MM.1S (cell line): ENCODE data around the gene ELP2.

Experiments used
- DNase-seq: peaks from one replicate; pipeline ENCODE4 v3.0.0-alpha.2; 2015
- H2AFZ ChIP-seq: fragments of 300-600 bp; sonication (generic); 2 replicates; pipeline ENCODE4 v1.6.0; 2016; ENCODE audit warnings: antibody characterized with exemption, low read length
- H3F3A ChIP-seq: fragments of 300-600 bp; sonication (generic); 2 replicates; pipeline ENCODE4 v1.6.1; 2016; ENCODE audit warnings: mild to moderate bottlenecking, antibody characterized with exemption, low read length, moderate library complexity, mixed read lengths; ENCODE audit not compliant: insufficient read depth
- H3K27ac ChIP-seq: fragments of 300-600 bp; sonication (generic); 2 replicates; pipeline ENCODE4 v1.5.1; 2016; ENCODE audit warnings: mild to moderate bottlenecking, low read length
- H3K27me3 ChIP-seq: fragments of 300-600 bp; sonication (generic); replicated peaks from 2 replicates; pipeline ENCODE4 v1.6.0; 2016; ENCODE audit warnings: low read length; ENCODE audit not compliant: insufficient read depth
- H3K36me3 ChIP-seq: fragments of 300-600 bp; sonication (generic); replicated peaks from 2 replicates; pipeline ENCODE4 v1.6.1; 2016; ENCODE audit warnings: mild to moderate bottlenecking, low read length, mixed read lengths; ENCODE audit not compliant: insufficient read depth
- H3K4me1 ChIP-seq: fragments of 300-600 bp; sonication (generic); 2 replicates; pipeline ENCODE4 v1.6.1; 2016; ENCODE audit warnings: low read length, mixed read lengths
- H3K4me2 ChIP-seq: fragments of 300-600 bp; sonication (generic); 2 replicates; pipeline ENCODE4 v1.6.0; 2016; ENCODE audit warnings: low read depth, low read length
- H3K4me3 ChIP-seq: fragments of 300-600 bp; sonication (generic); 2 replicates; pipeline ENCODE4 v1.5.1; 2016; ENCODE audit warnings: low read length, mixed read lengths
- H3K79me2 ChIP-seq: fragments of 300-600 bp; sonication (generic); 2 replicates; pipeline ENCODE4 v1.6.1; 2016; ENCODE audit warnings: mixed run types, low read length, mixed read lengths
- H3K9ac ChIP-seq: fragments of 300-600 bp; sonication (generic); 2 replicates; pipeline ENCODE4 v1.6.1; 2016; ENCODE audit warnings: low read length, mixed read lengths
- H3K9me2 ChIP-seq: fragments of 300-600 bp; sonication (generic); replicated peaks from 2 replicates; pipeline ENCODE4 v1.6.1; 2016; ENCODE audit warnings: mild to moderate bottlenecking, low read length, mixed read lengths; ENCODE audit not compliant: insufficient read depth
- H3K9me3 ChIP-seq: fragments of 300-600 bp; sonication (generic); replicated peaks from 2 replicates; pipeline ENCODE4 v1.6.1; 2016; ENCODE audit warnings: mild to moderate bottlenecking, low read length, mixed read lengths; ENCODE audit not compliant: insufficient read depth
- H4K20me1 ChIP-seq: fragments of 300-600 bp; sonication (generic); 2 replicates; pipeline ENCODE4 v1.6.1; 2016; ENCODE audit warnings: mild to moderate bottlenecking, low read length, moderate library complexity, mixed read lengths; ENCODE audit not compliant: insufficient read depth
- EZH2 ChIP-seq: fragments of 300-600 bp; sonication (generic); optimal IDR thresholded peaks from 2 replicates; pipeline ENCODE3; 2017; ENCODE audit warnings: low read depth, mild to moderate bottlenecking, antibody characterized with exemption, low read length, mixed read lengths
- EZH2phosphoT487 ChIP-seq: fragments of 300-600 bp; sonication (generic); IDR thresholded peaks from 2 replicates; pipeline ENCODE4 v1.6.1; 2018; ENCODE audit warnings: antibody characterized with exemption, low read length
- TF ChIP-seq, protein P1 (sequence below): fragments of 300-600 bp; sonication (generic); IDR thresholded peaks from 2 replicates; pipeline ENCODE4 v1.5.1; 2016; ENCODE audit warnings: antibody characterized with exemption, low read length, mixed read lengths

The ELP2 gene

DNA sequence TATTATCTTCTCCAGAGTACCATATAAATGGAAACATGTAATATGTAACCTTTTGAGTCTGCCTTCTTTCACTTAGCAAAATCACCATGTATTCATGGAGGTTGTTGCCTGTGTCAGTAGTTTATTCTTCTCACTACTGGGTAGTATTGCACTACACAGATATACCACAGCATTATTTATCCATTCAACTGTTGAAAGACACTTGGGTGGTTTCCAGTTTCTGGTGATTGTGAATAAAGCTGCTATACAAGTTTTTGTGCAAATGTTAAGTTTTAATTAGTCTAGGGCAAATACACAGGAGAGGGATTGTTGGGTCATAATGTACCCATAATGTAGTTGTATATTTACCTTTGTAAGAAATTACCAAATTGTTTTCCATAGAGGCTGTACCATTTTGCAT is 32.7 kb upstream of the ELP2 start:
- no peak for DNase-seq
- no peaks in the 10 kb centered on the region for H3K9me3 ChIP-seq
- H3F3A ChIP-seq = no peaks in the 10 kb centered on the region
- no peak overlapping the region for H3K4me3 ChIP-seq
- no peak overlapping the region for H3K4me2 ChIP-seq
- H2AFZ ChIP-seq = no peak overlapping the region
- H4K20me1 ChIP-seq = no peaks in the 10 kb centered on the region
- no peak overlapping the region for H3K27ac ChIP-seq
- no peaks in the 10 kb centered on the region for H3K36me3 ChIP-seq
- no peaks in the 10 kb centered on the region for H3K79me2 ChIP-seq
- H3K27me3 ChIP-seq = no peaks in the 10 kb centered on the region
- TF ChIP-seq EZH2 (no peak), EZH2phosphoT487 (no peak)
- TF ChIP-seq, protein P1, sequence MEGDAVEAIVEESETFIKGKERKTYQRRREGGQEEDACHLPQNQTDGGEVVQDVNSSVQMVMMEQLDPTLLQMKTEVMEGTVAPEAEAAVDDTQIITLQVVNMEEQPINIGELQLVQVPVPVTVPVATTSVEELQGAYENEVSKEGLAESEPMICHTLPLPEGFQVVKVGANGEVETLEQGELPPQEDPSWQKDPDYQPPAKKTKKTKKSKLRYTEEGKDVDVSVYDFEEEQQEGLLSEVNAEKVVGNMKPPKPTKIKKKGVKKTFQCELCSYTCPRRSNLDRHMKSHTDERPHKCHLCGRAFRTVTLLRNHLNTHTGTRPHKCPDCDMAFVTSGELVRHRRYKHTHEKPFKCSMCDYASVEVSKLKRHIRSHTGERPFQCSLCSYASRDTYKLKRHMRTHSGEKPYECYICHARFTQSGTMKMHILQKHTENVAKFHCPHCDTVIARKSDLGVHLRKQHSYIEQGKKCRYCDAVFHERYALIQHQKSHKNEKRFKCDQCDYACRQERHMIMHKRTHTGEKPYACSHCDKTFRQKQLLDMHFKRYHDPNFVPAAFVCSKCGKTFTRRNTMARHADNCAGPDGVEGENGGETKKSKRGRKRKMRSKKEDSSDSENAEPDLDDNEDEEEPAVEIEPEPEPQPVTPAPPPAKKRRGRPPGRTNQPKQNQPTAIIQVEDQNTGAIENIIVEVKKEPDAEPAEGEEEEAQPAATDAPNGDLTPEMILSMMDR = no peak
- H3K9me2 ChIP-seq = no peaks in the 10 kb centered on the region
- H3K9ac ChIP-seq = no peak overlapping the region
- no peaks in the 10 kb centered on the region for H3K4me1 ChIP-seq

DNA sequence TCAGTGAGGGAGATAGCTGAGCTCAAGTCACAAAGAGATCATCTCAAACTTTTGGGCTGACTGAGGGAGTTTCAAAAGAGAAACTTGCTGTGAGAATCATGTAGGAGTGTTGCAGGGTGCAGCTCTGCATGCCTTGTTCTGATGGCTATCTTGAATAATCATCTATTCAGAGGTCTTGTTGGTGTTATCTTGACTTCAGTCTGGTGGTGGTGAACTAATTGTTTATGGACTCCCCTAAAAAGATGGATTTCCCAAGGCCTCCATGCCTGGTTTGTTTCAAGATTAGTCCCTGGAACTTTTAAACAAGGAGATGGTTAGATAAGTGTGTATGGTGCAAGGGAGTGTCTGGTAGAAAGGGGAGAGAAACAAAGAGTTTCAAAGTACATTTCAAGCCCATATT is 30.4 kb upstream of the ELP2 start:
- no peaks in the 10 kb centered on the region for H3K9me2 ChIP-seq
- DNase-seq = no peak
- H3F3A ChIP-seq = no peaks in the 10 kb centered on the region
- no peaks in the 10 kb centered on the region for H3K27me3 ChIP-seq
- no peak overlapping the region for H3K9ac ChIP-seq
- no peaks in the 10 kb centered on the region for H3K79me2 ChIP-seq
- H2AFZ ChIP-seq = no peak overlapping the region
- no peaks in the 10 kb centered on the region for H3K36me3 ChIP-seq
- no peak overlapping the region for H3K4me2 ChIP-seq
- no peak overlapping the region for H3K27ac ChIP-seq
- H3K9me3 ChIP-seq = no peaks in the 10 kb centered on the region
- H3K4me3 ChIP-seq = no peak overlapping the region
- TF ChIP-seq EZH2phosphoT487 = no peak
- TF ChIP-seq, protein P1 = no peak
- no peak for TF ChIP-seq EZH2
- peaks cover 8% of the 10 kb centered on the region; the same call in 1 of the 2 replicates for H3K4me1 ChIP-seq
- H4K20me1 ChIP-seq = no peaks in the 10 kb centered on the region

DNA sequence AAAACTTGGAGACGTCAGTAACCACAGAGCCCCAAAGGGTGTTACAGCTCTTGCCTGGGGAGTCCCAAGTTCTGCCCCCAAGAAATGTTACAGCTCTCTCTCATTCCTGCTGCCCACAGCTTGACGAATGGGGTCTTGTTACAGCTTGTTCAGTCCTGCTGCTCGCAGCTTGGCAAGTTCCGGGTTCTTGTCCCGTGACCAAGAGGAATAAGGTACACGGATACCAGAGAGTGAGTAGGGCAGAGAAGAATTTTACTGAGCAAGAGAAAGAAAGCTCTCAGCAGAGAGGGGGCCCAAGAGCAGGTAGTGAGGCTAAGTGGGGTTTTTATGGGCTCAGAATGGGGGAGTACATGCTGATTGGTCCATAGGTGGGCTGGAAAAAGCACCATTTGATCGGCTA is 27.8 kb upstream of the ELP2 start:
- TF ChIP-seq EZH2 (no peak), EZH2phosphoT487 (no peak)
- TF ChIP-seq, protein P1 = no peak
- Histone ChIP-seq H3K9me2 (no peaks in the 10 kb centered on the region), H3K4me1 (peaks cover 8% of the 10 kb centered on the region; the same call in 1 of the 2 replicates), H3K4me3 (no peak overlapping the region), H3K27me3 (no peaks in the 10 kb centered on the region), H4K20me1 (no peaks in the 10 kb centered on the region), H3K4me2 (no peak overlapping the region), H3K79me2 (no peaks in the 10 kb centered on the region), H2AFZ (no peak overlapping the region), H3K9me3 (no peaks in the 10 kb centered on the region), H3K9ac (no peak overlapping the region), H3F3A (no peaks in the 10 kb centered on the region), H3K36me3 (no peaks in the 10 kb centered on the region), H3K27ac (no peak overlapping the region)
- DNase-seq = no peak
